ENCODE results near the gene IGFBP4. TPM values are rescaled to one million over a fixed set of nuclear protein-coding genes. Genes with fewer than 3 reads are reported as not detected.

IGFBP4 gene
- total RNA-seq, 1 experiment from 2014 or later = not detected

- H3K27ac ChIP-seq (ENCODE audit: low read length) = no peak overlapping the region
- no peaks in the 10 kb centered on the region for H3K79me2 ChIP-seq (ENCODE audit: low read length)
- H3K9me3 ChIP-seq (ENCODE audit: low read length) = no peaks in the 10 kb centered on the region
- no peaks in the 10 kb centered on the region for H3K4me1 ChIP-seq (ENCODE audit: low read length)
- DNase-seq = no peak
- H4K20me1 ChIP-seq (ENCODE audit: insufficient read depth, low read depth, low read length) = 0 out of 2 replicates have a peak, but pooled peaks cover 1% of the 10 kb centered on the region
- no peak overlapping the region for H3K4me2 ChIP-seq (ENCODE audit: low read depth, low read length, poor library complexity, severe bottlenecking)
- H3K36me3 ChIP-seq (ENCODE audit: insufficient read depth, low read length) = no peaks in the 10 kb centered on the region
- H3K9me2 ChIP-seq (replicated peaks; ENCODE audit: insufficient read depth, low read length) = no peaks in the 10 kb centered on the region
- H3K27me3 ChIP-seq (ENCODE audit: low read length) = no peaks in the 10 kb centered on the region
- H3K9ac ChIP-seq (ENCODE audit: low read length) = no peak overlapping the region
- no peak overlapping the region for H3K4me3 ChIP-seq (ENCODE audit: low read length)
- no peak overlapping the region for H2AFZ ChIP-seq (ENCODE audit: low read length)
These were observed 56.9 kb downstream of the IGFBP4 start for GRCh38 chr17:40500190-40500589.

GRCh38 chr17:40500709-40501108 is 57.5 kb downstream of the IGFBP4 start:
- no peak overlapping the region for H3K27ac ChIP-seq (ENCODE audit: low read length)
- no peaks in the 10 kb centered on the region for H3K27me3 ChIP-seq (ENCODE audit: low read length)
- no peaks in the 10 kb centered on the region for H3K9me2 ChIP-seq (replicated peaks; ENCODE audit: insufficient read depth, low read length)
- no peak overlapping the region for H2AFZ ChIP-seq (ENCODE audit: low read length)
- no peaks in the 10 kb centered on the region for H3K9me3 ChIP-seq (ENCODE audit: low read length)
- H3K4me1 ChIP-seq (ENCODE audit: low read length) = no peaks in the 10 kb centered on the region
- H4K20me1 ChIP-seq (ENCODE audit: insufficient read depth, low read depth, low read length) = 0 out of 2 replicates have a peak, but pooled peaks cover 4% of the 10 kb centered on the region
- H3K79me2 ChIP-seq (ENCODE audit: low read length) = no peaks in the 10 kb centered on the region
- H3K4me3 ChIP-seq (ENCODE audit: low read length) = no peak overlapping the region
- no peak overlapping the region for H3K4me2 ChIP-seq (ENCODE audit: low read depth, low read length, poor library complexity, severe bottlenecking)
- DNase-seq = no peak
- H3K9ac ChIP-seq (ENCODE audit: low read length) = no peak overlapping the region
- H3K36me3 ChIP-seq (ENCODE audit: insufficient read depth, low read length) = no peaks in the 10 kb centered on the region

DNA sequence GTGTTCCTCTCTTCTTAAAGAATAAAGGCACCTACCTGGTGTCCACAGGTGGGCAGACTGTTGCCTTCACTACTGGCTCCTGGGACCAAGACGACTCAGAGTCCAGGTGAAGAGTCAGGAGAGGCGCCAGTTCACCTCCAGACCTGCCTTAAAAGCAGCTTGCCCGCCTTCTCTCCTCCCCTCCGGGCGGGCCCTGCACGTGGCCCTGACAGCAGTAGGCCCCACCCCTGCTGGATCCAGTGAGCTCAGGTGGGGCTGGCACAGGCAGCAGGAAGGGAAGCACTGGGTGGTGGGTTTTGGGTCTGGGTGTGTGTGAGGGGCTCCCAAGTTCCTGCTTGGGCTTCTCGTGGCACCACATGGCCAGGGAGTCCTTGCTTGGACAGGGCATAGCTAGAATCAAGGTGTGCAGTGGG is 58.3 kb downstream of the IGFBP4 start, which contains the start of gene TNS4:
Gene TNS4 (minus strand): TSS at position 125 of the 413 bp plus-strand sequence. CDS start 5,198 bp downstream, outside the sequence.
- H3K36me3 ChIP-seq (ENCODE audit: insufficient read depth, low read length) = no peaks in the 10 kb centered on the region
- no peak within 1 kb of the TSS for H2AFZ ChIP-seq (ENCODE audit: low read length)
- no peaks in the 10 kb centered on the region for H3K4me1 ChIP-seq (ENCODE audit: low read length)
- DNase-seq = no peak
- no peaks in the 10 kb centered on the region for H3K9me2 ChIP-seq (replicated peaks; ENCODE audit: insufficient read depth, low read length)
- H3K27me3 ChIP-seq (ENCODE audit: low read length) = no peaks in the 10 kb centered on the region
- no peak within 1 kb of the TSS for H3K4me3 ChIP-seq (ENCODE audit: low read length)
- no peak within 1 kb of the TSS for H3K9ac ChIP-seq (ENCODE audit: low read length)
- H3K27ac ChIP-seq (ENCODE audit: low read length) = no peak within 1 kb of the TSS
- H3K9me3 ChIP-seq (ENCODE audit: low read length) = no peaks in the 10 kb centered on the region
- H3K4me2 ChIP-seq (ENCODE audit: low read depth, low read length, poor library complexity, severe bottlenecking) = no peak within 1 kb of the TSS
- 0 out of 2 replicates have a peak, but pooled peaks cover 4% of the 10 kb centered on the region for H4K20me1 ChIP-seq (ENCODE audit: insufficient read depth, low read depth, low read length)
- H3K79me2 ChIP-seq (ENCODE audit: low read length) = no peaks in the 10 kb centered on the region

GRCh38 chr17:40502716-40503115 is 59.5 kb downstream of the IGFBP4 start:
- no peaks in the 10 kb centered on the region for H3K36me3 ChIP-seq (ENCODE audit: insufficient read depth, low read length)
- H4K20me1 ChIP-seq (ENCODE audit: insufficient read depth, low read depth, low read length) = 0 out of 2 replicates have a peak, but pooled peaks cover 4% of the 10 kb centered on the region
- no peaks in the 10 kb centered on the region for H3K79me2 ChIP-seq (ENCODE audit: low read length)
- no peaks in the 10 kb centered on the region for H3K27me3 ChIP-seq (ENCODE audit: low read length)
- H3K9me2 ChIP-seq (replicated peaks; ENCODE audit: insufficient read depth, low read length) = no peaks in the 10 kb centered on the region
- H3K4me3 ChIP-seq (ENCODE audit: low read length) = no peak overlapping the region
- H3K9ac ChIP-seq (ENCODE audit: low read length) = no peak overlapping the region
- no peak overlapping the region for H3K4me2 ChIP-seq (ENCODE audit: low read depth, low read length, poor library complexity, severe bottlenecking)
- no peaks in the 10 kb centered on the region for H3K9me3 ChIP-seq (ENCODE audit: low read length)
- no peaks in the 10 kb centered on the region for H3K4me1 ChIP-seq (ENCODE audit: low read length)
- no peak overlapping the region for H3K27ac ChIP-seq (ENCODE audit: low read length)
- H2AFZ ChIP-seq (ENCODE audit: low read length) = no peak overlapping the region
- DNase-seq = no peak

DNA sequence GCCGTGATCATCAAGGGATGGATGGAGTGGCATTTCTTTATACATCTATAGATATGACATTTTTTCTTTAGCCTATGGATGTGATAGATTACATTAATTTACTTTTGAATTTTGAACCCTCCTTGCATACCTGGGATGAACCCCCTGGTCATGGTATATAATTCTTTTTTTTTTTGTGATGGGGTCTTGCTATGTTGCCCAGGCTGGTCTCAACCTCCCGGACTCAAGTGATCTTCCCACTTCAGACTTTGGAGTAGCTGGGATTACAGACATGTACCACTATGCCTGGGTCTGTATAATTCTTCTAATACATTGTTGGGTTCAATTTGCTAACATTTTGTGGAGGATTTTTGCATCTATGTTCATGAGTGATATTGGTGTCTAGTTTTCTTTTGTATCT is 59.9 kb downstream of the IGFBP4 start:
- no peaks in the 10 kb centered on the region for H3K4me1 ChIP-seq (ENCODE audit: low read length)
- no peaks in the 10 kb centered on the region for H3K79me2 ChIP-seq (ENCODE audit: low read length)
- H2AFZ ChIP-seq (ENCODE audit: low read length) = no peak overlapping the region
- H3K9ac ChIP-seq (ENCODE audit: low read length) = no peak overlapping the region
- H3K9me2 ChIP-seq (replicated peaks; ENCODE audit: insufficient read depth, low read length) = no peaks in the 10 kb centered on the region
- 0 out of 2 replicates have a peak, but pooled peaks cover 4% of the 10 kb centered on the region for H4K20me1 ChIP-seq (ENCODE audit: insufficient read depth, low read depth, low read length)
- no peaks in the 10 kb centered on the region for H3K9me3 ChIP-seq (ENCODE audit: low read length)
- H3K36me3 ChIP-seq (ENCODE audit: insufficient read depth, low read length) = no peaks in the 10 kb centered on the region
- no peak overlapping the region for H3K4me2 ChIP-seq (ENCODE audit: low read depth, low read length, poor library complexity, severe bottlenecking)
- no peak overlapping the region for H3K4me3 ChIP-seq (ENCODE audit: low read length)
- H3K27me3 ChIP-seq (ENCODE audit: low read length) = no peaks in the 10 kb centered on the region
- no peak for DNase-seq
- no peak overlapping the region for H3K27ac ChIP-seq (ENCODE audit: low read length)

DNA sequence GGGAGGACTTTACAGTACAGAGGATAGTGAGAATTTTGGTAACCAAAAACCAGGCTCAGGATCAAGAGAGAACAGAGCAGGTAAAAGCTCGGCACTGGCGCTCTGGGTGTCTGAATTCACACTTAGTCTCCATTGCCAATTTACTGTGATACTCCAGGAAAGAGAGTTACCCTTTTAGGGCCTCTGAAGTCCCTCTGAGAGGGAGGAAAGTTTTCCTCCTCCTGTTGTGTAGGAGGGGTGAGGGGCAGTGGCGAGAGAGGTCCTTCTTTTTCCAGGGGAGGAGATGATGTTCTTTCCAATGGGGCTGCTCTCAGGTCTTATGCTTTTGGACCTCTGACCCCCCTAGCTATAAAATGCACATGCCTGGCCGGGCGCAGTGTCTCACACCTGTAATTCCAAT is 63.5 kb downstream of the IGFBP4 start:
- no peak overlapping the region for H3K9ac ChIP-seq (ENCODE audit: low read length)
- H3K27ac ChIP-seq (ENCODE audit: low read length) = no peak overlapping the region
- H3K4me2 ChIP-seq (ENCODE audit: low read depth, low read length, poor library complexity, severe bottlenecking) = no peak overlapping the region
- no peak overlapping the region for H2AFZ ChIP-seq (ENCODE audit: low read length)
- 0 out of 2 replicates have a peak, but pooled peaks cover 4% of the 10 kb centered on the region for H4K20me1 ChIP-seq (ENCODE audit: insufficient read depth, low read depth, low read length)
- no peak overlapping the region for H3K4me3 ChIP-seq (ENCODE audit: low read length)
- no peaks in the 10 kb centered on the region for H3K36me3 ChIP-seq (ENCODE audit: insufficient read depth, low read length)
- no peaks in the 10 kb centered on the region for H3K9me2 ChIP-seq (replicated peaks; ENCODE audit: insufficient read depth, low read length)
- H3K4me1 ChIP-seq (ENCODE audit: low read length) = no peaks in the 10 kb centered on the region
- no peak for DNase-seq
- no peaks in the 10 kb centered on the region for H3K79me2 ChIP-seq (ENCODE audit: low read length)
- no peaks in the 10 kb centered on the region for H3K27me3 ChIP-seq (ENCODE audit: low read length)
- no peaks in the 10 kb centered on the region for H3K9me3 ChIP-seq (ENCODE audit: low read length)

Other genes with a start within 250 kb of the IGFBP4 start
- 6.0 and 19.0 TPM in 2 replicates for gene WIPF2, start 224.1 kb upstream of the IGFBP4 start, total RNA-seq (2014; rRNA removed; shearing (Covaris generic); ENCODE audit: low replicate concordance)
- gene CDC6, start 155.6 kb upstream of the IGFBP4 start, total RNA-seq (2014; rRNA removed; shearing (Covaris generic); ENCODE audit: low replicate concordance) = 14.6 and 16.4 TPM in 2 replicates
- 21.8 and 22.3 TPM in 2 replicates for gene RARA, start 134.3 kb upstream of the IGFBP4 start, total RNA-seq (2014; rRNA removed; shearing (Covaris generic); ENCODE audit: low replicate concordance)
- not detected in 2 replicates for gene GJD3, start 78.7 kb upstream of the IGFBP4 start, total RNA-seq (2014; rRNA removed; shearing (Covaris generic); ENCODE audit: low replicate concordance)
- gene TOP2A, start 25.6 kb upstream of the IGFBP4 start, total RNA-seq (2014; rRNA removed; shearing (Covaris generic); ENCODE audit: low replicate concordance) = 101 and 199 TPM in 2 replicates
- not detected in 2 replicates for gene TNS4, start 58.2 kb downstream of the IGFBP4 start, total RNA-seq (2014; rRNA removed; shearing (Covaris generic); ENCODE audit: low replicate concordance)
- gene CCR7, start 122.0 kb downstream of the IGFBP4 start, total RNA-seq (2014; rRNA removed; shearing (Covaris generic); ENCODE audit: low replicate concordance) = not detected in 2 replicates
- gene SMARCE1, start 204.4 kb downstream of the IGFBP4 start, total RNA-seq (2014; rRNA removed; shearing (Covaris generic); ENCODE audit: low replicate concordance) = 68.6 and 72.2 TPM in 2 replicates
- gene KRT222, start 221.7 kb downstream of the IGFBP4 start, total RNA-seq (2014; rRNA removed; shearing (Covaris generic); ENCODE audit: low replicate concordance) = not detected in 2 replicates

Measured in Karpas-422 (cell line).